ENCODE results near the gene ACAN.
"Not testable (repeated sequence)": the region's sequence is repeated elsewhere in the genome, so short reads cannot be mapped to it uniquely, and the experiment has no call there.

DNA sequence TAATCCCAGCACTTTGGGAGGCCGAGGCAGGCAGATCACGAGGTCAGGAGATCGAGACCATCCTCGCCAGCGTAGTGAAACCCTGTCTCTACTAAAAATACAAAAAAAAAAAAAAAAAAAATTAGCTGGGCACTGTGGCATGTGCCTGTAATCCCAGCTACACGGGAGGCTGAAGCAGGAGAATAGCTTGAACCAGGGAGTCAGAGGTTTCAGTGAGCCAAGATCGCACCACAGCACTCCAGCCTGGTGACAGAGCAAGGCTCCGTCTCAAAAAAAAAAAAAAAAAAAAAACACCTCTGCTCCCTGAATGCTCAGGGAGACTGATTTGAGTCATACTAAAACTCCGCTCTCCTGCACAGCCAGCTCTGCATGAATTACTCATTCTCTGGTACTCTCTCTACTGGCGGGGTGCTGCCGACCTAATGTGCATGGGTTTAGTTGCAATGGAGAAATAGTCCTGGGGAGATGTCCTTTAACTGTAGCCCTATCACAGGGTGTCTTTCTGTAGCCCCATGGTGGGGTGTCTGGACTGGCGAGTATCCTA, 117.7 kb downstream of the ACAN start:
- not testable (repeated sequence) for TF ChIP-seq CTCF (conservative IDR thresholded peaks at IDR 0.05; ENCODE audit: low read depth, low read length); EZH2 (IDR thresholded peaks at IDR 0.05; ENCODE audit: borderline replicate concordance, low read depth, low read length, poor library complexity, severe bottlenecking)
